DND-41 (cell line): ENCODE data around the gene PBX3.

ENCODE experiments used
- CTCF ChIP-seq: IDR thresholded peaks from 2 replicates; pipeline ENCODE4 v1.5.1; 2012; ENCODE audit warnings: borderline replicate concordance, low read length, moderate library complexity, mild to moderate bottlenecking; ENCODE audit not compliant: poor library complexity, severe bottlenecking; ENCODE audit errors: extremely low read depth
- EZH2 ChIP-seq: IDR thresholded peaks from 3 replicates; pipeline ENCODE4 v1.6.1; 2012; ENCODE audit warnings: borderline replicate concordance, low read depth, mild to moderate bottlenecking, moderate library complexity, low read length, inconsistent platforms; ENCODE audit not compliant: severe bottlenecking

- TF ChIP-seq EZH2: no peak
- TF ChIP-seq CTCF: no peak
Measured at GRCh38 chr9:125856331-125856730, 109.2 kb downstream of the PBX3 start.
